GM12878 (cell line): ENCODE results near the gene RIOX2. TPM values are rescaled to one million over a fixed set of nuclear protein-coding genes. Genes with fewer than 3 reads are reported as not detected.

Source experiments
- ATAC-seq: fragments of 200-7000 bp; cut with Tn5 transposase; 3 replicates; pipeline ENCODE4 v1.9.1; 2020; ENCODE audit warnings: mild to moderate bottlenecking, moderate library complexity
- BruUV-seq: library from RNA; stranded (reverse); fragments of 400-500 nt; replicated peaks from 2 replicates; lab custom pipeline; 2021; lab: Mats Ljungman, UMichigan
- CTCF ChIA-PET: fragments of 300-600 bp; sonication (Branson Sonifier 250); formaldehyde crosslinking; extraction: SDS; loops from one replicate; lab custom pipeline; 2021; ENCODE audit warnings: inconsistent platforms; lab: Yijun Ruan, JAX
- POLR2A ChIA-PET: fragments of 350-600 bp; formaldehyde crosslinking; extraction: SDS; loops from one replicate; lab custom pipeline; 2021; ENCODE audit warnings: inconsistent platforms; lab: Charles Lee
- RAD21 ChIA-PET: fragments of 300-600 bp; sonication (Branson Sonifier 250); formaldehyde crosslinking; loops from one replicate; lab custom pipeline; 2023; ENCODE audit warnings: antibody characterized with exemption; ENCODE audit not compliant: unreplicated experiment; lab: Charles Lee
- SMC1A ChIA-PET: fragments of 300-600 bp; sonication (Branson Sonifier 250); formaldehyde crosslinking; loops from one replicate; lab custom pipeline; 2023; ENCODE audit not compliant: unreplicated experiment, uncharacterized antibody; lab: Charles Lee
- DNase-seq: peaks from one replicate; pipeline ENCODE4 v3.0.0-alpha.2; 2011; ENCODE audit warnings: low read depth, low spot score
- FAIRE-seq: peaks from 3 replicates; lab custom pipeline; 2011; peaks lifted over from hg19 to GRCh38; lab: Jason Lieb, UNC
- H2AFZ ChIP-seq: 2 replicates; pipeline ENCODE4 v1.6.0; 2011; ENCODE audit warnings: low read depth, low read length, control low read depth; ENCODE audit not compliant: control insufficient read depth
- H3K27ac ChIP-seq: 2 replicates; pipeline ENCODE4 v1.5.1; 2011; ENCODE audit warnings: control low read depth; ENCODE audit not compliant: control insufficient read depth, insufficient read depth
- H3K27me3 ChIP-seq, 2 experiments: replicated peaks in 1 of 2; 2 replicates each; pipeline versions ENCODE4 v1.6.0 to v1.6.1; 2011; ENCODE audit warnings: low read length in 1 of 2; ENCODE audit not compliant: control insufficient read depth in 2 of 2, insufficient read depth in 2 of 2
- H3K36me3 ChIP-seq, 2 experiments: 2 replicates each; pipeline ENCODE4 v1.5.1; 2011; ENCODE audit warnings: low read length in 1 of 2; ENCODE audit not compliant: control insufficient read depth in 2 of 2, insufficient read depth in 2 of 2
- H3K4me1 ChIP-seq: 2 replicates; pipeline ENCODE4 v1.6.1; 2011; ENCODE audit warnings: mild to moderate bottlenecking, low read length, moderate library complexity, mixed read lengths; ENCODE audit not compliant: control insufficient read depth, insufficient read depth
- H3K4me2 ChIP-seq: 2 replicates; pipeline ENCODE4 v1.6.0; 2011; ENCODE audit warnings: control low read depth; ENCODE audit not compliant: control insufficient read depth, insufficient read depth
- H3K4me3 ChIP-seq: fragments of 200-600 bp; sonication (generic); 2 replicates; pipeline ENCODE4 v1.5.1; 2016
- H3K79me2 ChIP-seq: 2 replicates; pipeline ENCODE4 v1.6.0; 2011; ENCODE audit warnings: low read length; ENCODE audit not compliant: control insufficient read depth, insufficient read depth
- H3K9ac ChIP-seq: 2 replicates; pipeline ENCODE4 v1.8.0; 2011; ENCODE audit warnings: low read length, control low read depth, mixed read lengths; ENCODE audit not compliant: control insufficient read depth, insufficient read depth
- H3K9me3 ChIP-seq: replicated peaks from 3 replicates; pipeline ENCODE4 v1.5.1; 2011; ENCODE audit warnings: mild to moderate bottlenecking, low read length; ENCODE audit not compliant: control insufficient read depth, insufficient read depth
- H4K20me1 ChIP-seq: 2 replicates; pipeline ENCODE4 v1.6.0; 2011; ENCODE audit not compliant: control insufficient read depth, insufficient read depth
- CREB1 ChIP-seq: IDR thresholded peaks from 2 replicates; pipeline ENCODE4 v1.6.1; 2012; ENCODE audit warnings: low read depth, mild to moderate bottlenecking, inconsistent platforms
- CREM ChIP-seq: IDR thresholded peaks from 2 replicates; pipeline ENCODE4 v1.6.1; 2014; ENCODE audit warnings: antibody characterized with exemption, low read depth
- DPF2 ChIP-seq: fragments of 450-650 bp; IDR thresholded peaks from 2 replicates; pipeline ENCODE4 v1.6.1; 2017; ENCODE audit warnings: mild to moderate bottlenecking
- E2F8 ChIP-seq: fragments of 450-650 bp; IDR thresholded peaks from 2 replicates; pipeline ENCODE4 v1.6.1; 2018; ENCODE audit warnings: mild to moderate bottlenecking, low read depth, moderate library complexity; ENCODE audit not compliant: partially characterized antibody
- E4F1 ChIP-seq: fragments of 450-650 bp; IDR thresholded peaks from 2 replicates; pipeline ENCODE4 v1.6.1; 2018; ENCODE audit warnings: borderline replicate concordance, mild to moderate bottlenecking; ENCODE audit not compliant: partially characterized antibody
- LARP7 ChIP-seq: fragments of 450-650 bp; IDR thresholded peaks from 2 replicates; pipeline ENCODE4 v1.6.1; 2017; ENCODE audit warnings: mild to moderate bottlenecking
- MTA2 ChIP-seq: fragments of 450-650 bp; IDR thresholded peaks from 2 replicates; pipeline ENCODE4 v1.6.1; 2016; ENCODE audit warnings: low read depth, mild to moderate bottlenecking, moderate library complexity
- MTA3 ChIP-seq: IDR thresholded peaks from 2 replicates; pipeline ENCODE4 v1.6.1; 2012; ENCODE audit warnings: low read length, inconsistent platforms, borderline replicate concordance
- NFYB ChIP-seq: IDR thresholded peaks from 2 replicates; pipeline ENCODE4 v1.6.1; 2011; ENCODE audit warnings: low read depth, mild to moderate bottlenecking, low read length, improper control_type of control experiment, moderate library complexity; ENCODE audit not compliant: insufficient read depth
- NR2F1 ChIP-seq: fragments of 450-650 bp; conservative IDR thresholded peaks from 2 replicates; pipeline ENCODE4 v1.6.1; 2017; ENCODE audit warnings: mild to moderate bottlenecking
- POLR2AphosphoS5 ChIP-seq: IDR thresholded peaks from 2 replicates; pipeline ENCODE4 v1.6.1; 2011; ENCODE audit warnings: mild to moderate bottlenecking, low read length, inconsistent platforms
- REST ChIP-seq: IDR thresholded peaks from 2 replicates; pipeline ENCODE4 v1.6.1; 2012; ENCODE audit warnings: mild to moderate bottlenecking, low read depth, low read length
- SMARCA5 ChIP-seq: fragments of 450-650 bp; IDR thresholded peaks from 2 replicates; pipeline ENCODE4 v1.6.1; 2017; ENCODE audit warnings: mild to moderate bottlenecking
- SREBF1 ChIP-seq: IDR thresholded peaks from 2 replicates; pipeline ENCODE4 v1.6.1; 2012; ENCODE audit warnings: mild to moderate bottlenecking, low read length
- USF2 ChIP-seq: IDR thresholded peaks from 2 replicates; pipeline ENCODE4 v1.6.1; 2011; ENCODE audit warnings: low read depth, low read length, improper control_type of control experiment, borderline replicate concordance
- WGBS: methylation state at CpG from one replicate; pipeline ENCODE4 v1.1.6; 2016; ENCODE audit warnings: low lambda C conversion rate; ENCODE audit not compliant: insufficient replicate concordance, insufficient coverage; ENCODE audit errors: missing lambda C conversion rate; 5-methylcytosine and 5-hydroxymethylcytosine counted together
- in situ Hi-C: fragments of 300-500 bp; cut with MboI; formaldehyde crosslinking; loops from 9 replicates; pipeline ENCODE4 v1.14.3; 2018; ENCODE audit warnings: mixed read lengths
- intact Hi-C: fragments of 100-400 bp; cut with micrococcal nuclease; formaldehyde crosslinking; loops from one replicate; pipeline ENCODE4 v1.14.2; 2022; ENCODE audit not compliant: unreplicated experiment
- polyA plus RNA-seq, 11 experiments: library from polyadenylated mRNA; depleted of rRNA in 4 of 11; unstranded in 6 of 11; stranded (reverse) in 5 of 11; fragments of >200 nt; fragmentation: Nextera tagmentation in 4 of 11; fragmentation: Illumina TruSeq in 1 of 11; extraction: Ambion mirVana in 4 of 11; extraction: Trizol in 1 of 11; gene quantifications; 1 replicate in 1 of 11; 2 replicates in 10 of 11; pipeline versions ENCODE4 v1.2.1 to v1.2.3, GENCODE V29; 2011 to 2016; ENCODE audit warnings: inconsistent platforms in 2 of 11, missing spikeins in 2 of 11, low read depth in 1 of 11
- total RNA-seq, 4 experiments: library from RNA; depleted of rRNA in 3 of 4; stranded (reverse); fragments of >200 nt in 3 of 4; fragmentation: Illumina TruSeq in 1 of 4; extraction: Trizol in 1 of 4; gene quantifications; 2 replicates each; pipeline versions ENCODE4 v1.2.1 to v1.2.3, GENCODE V29; 2013 to 2021

Gene RIOX2
- total and polyA plus RNA-seq, 10 of the 15 experiments (the other 5 are each of a cell fraction or from before 2014, with no cell fraction given) = 24.1 to 52.6 (median 44.0) TPM

GRCh38 chr3:98014268-98014585, 42.0 kb upstream of the RIOX2 start:
- WGBS = 82% methylated on average over 2 of the region's 2 CpGs
- H3K27me3 ChIP-seq = no peaks in the 10 kb centered on the region
- peaks cover 4% of the 10 kb centered on the region; the same call in 1 of the 2 replicates for H3K4me1 ChIP-seq
- no peaks in the 10 kb centered on the region for H3K9me3 ChIP-seq
- ChIA-PET SMC1A (interaction anchor here (0.8 to 4.9 kb wide), 5 partner anchors 9 to 227 kb away, joined by 3 to 21 read pairs (median 3); no protein-coding TSS in a partner anchor), RAD21 (interaction anchor here (2.0 kb wide), 1 partner anchor 8 kb away, joined by 5 read pairs; no protein-coding TSS in a partner anchor)
- no peak overlapping the region for H3K27ac ChIP-seq
- H2AFZ ChIP-seq = no peak overlapping the region
- H3K79me2 ChIP-seq = no peaks in the 10 kb centered on the region
- no peak for ATAC-seq
- H3K9ac ChIP-seq = no peak overlapping the region
- no peaks in the 10 kb centered on the region for H4K20me1 ChIP-seq
- TF ChIP-seq CREB1 (no peak), POLR2AphosphoS5 (no peak), MTA3 (no peak), SMARCA5 (no peak), LARP7 (no peak), NR2F1 (no peak), E4F1 (no peak), MTA2 (no peak), NFYB (no peak), USF2 (no peak), DPF2 (no peak), E2F8 (no peak), REST (no peak), CREM (no peak), SREBF1 (no peak)
- TF ChIP-seq, all 136 proteins: peak for 0
- in situ Hi-C loops (no loop called here), intact Hi-C loops (no loop called here)
- CTCF ChIA-PET = interaction anchor here (1.3 to 6.5 kb wide), 3 partner anchors 9 to 25 kb away, joined by 4 to 58 read pairs (median 8); no protein-coding TSS in a partner anchor
- no peak for DNase-seq
- Histone ChIP-seq H3K36me3 (no peaks in the 10 kb centered on the region), H3K4me3 (no peak overlapping the region), H3K4me2 (no peak overlapping the region)
- POLR2A ChIA-PET = no interaction called here
- no peak for FAIRE-seq
- no TSS peak for BruUV-seq
